ENCODE results near the gene CCDC8.

- TF ChIP-seq CTCF (IDR thresholded peaks at IDR 0.05; ENCODE audit: borderline replicate concordance, extremely low read depth, low read length, poor library complexity, severe bottlenecking) (no peak), EZH2 (IDR thresholded peaks at IDR 0.05; ENCODE audit: borderline replicate concordance, low read depth, low read length, severe bottlenecking) (no peak)
Measured at GRCh38 chr19:46461537-46461936, 48.2 kb upstream of the CCDC8 start.

Data from DND-41 (cell line).